Neural progenitor cell (in vitro differentiated cells): Measurements from ENCODE around the gene SH2D4B. TPM values are rescaled to one million over a fixed set of nuclear protein-coding genes. Genes with fewer than 3 reads are reported as not detected.

Experiments
- DNase-seq: peaks from one replicate; pipeline ENCODE4 v3.0.0-alpha.2; 2016; ENCODE audit warnings: low spot score
- H2AFZ ChIP-seq: fragments of 200-600 bp; sonication (generic); replicated peaks from 2 replicates; pipeline ENCODE4 v1.6.1; 2016; ENCODE audit warnings: antibody characterized with exemption
- H3F3A ChIP-seq: fragments of 200-600 bp; sonication (generic); 2 replicates; pipeline ENCODE4 v1.6.1; 2016; ENCODE audit warnings: antibody characterized with exemption, low read depth
- H3K27ac ChIP-seq: fragments of 200-600 bp; sonication (generic); 2 replicates; pipeline ENCODE4 v1.5.1; 2016; ENCODE audit warnings: mild to moderate bottlenecking
- H3K27me3 ChIP-seq: fragments of 200-600 bp; sonication (generic); 2 replicates; pipeline ENCODE4 v1.6.1; 2016; ENCODE audit warnings: mild to moderate bottlenecking, moderate library complexity
- H3K36me3 ChIP-seq: fragments of 200-600 bp; sonication (generic); 2 replicates; pipeline ENCODE4 v1.5.1; 2016
- H3K4me1 ChIP-seq: fragments of 200-600 bp; sonication (generic); 2 replicates; pipeline ENCODE4 v1.6.1; 2016; ENCODE audit warnings: mixed run types
- H3K4me2 ChIP-seq: fragments of 200-600 bp; sonication (generic); 2 replicates; pipeline ENCODE4 v1.6.1; 2016
- H3K4me3 ChIP-seq: fragments of 200-600 bp; sonication (generic); 2 replicates; pipeline ENCODE4 v1.5.1; 2016
- H3K79me2 ChIP-seq: fragments of 200-600 bp; sonication (generic); 2 replicates; pipeline ENCODE4 v1.6.1; 2016; ENCODE audit warnings: low read depth
- H3K9ac ChIP-seq: fragments of 200-600 bp; sonication (generic); 2 replicates; pipeline ENCODE4 v1.6.1; 2016
- H3K9me3 ChIP-seq: fragments of 200-600 bp; sonication (generic); 2 replicates; pipeline ENCODE4 v1.5.1; 2016; ENCODE audit warnings: low read depth
- H4K20me1 ChIP-seq: fragments of 200-600 bp; sonication (generic); 2 replicates; pipeline ENCODE4 v1.6.1; 2016; ENCODE audit warnings: low read depth
- H3K27ac Mint-ChIP-seq: 3 replicates; pipeline ENCODE4 v1.8.0; 2021; ENCODE audit warnings: mixed read lengths
- H3K27me3 Mint-ChIP-seq: 2 replicates; pipeline ENCODE4 v1.8.0; 2022; ENCODE audit warnings: low read depth, mild to moderate bottlenecking, inconsistent platforms, moderate library complexity, mixed read lengths; ENCODE audit not compliant: insufficient read depth
- H3K36me3 Mint-ChIP-seq: 3 replicates; pipeline ENCODE4 v1.8.0; 2021; ENCODE audit warnings: mixed read lengths
- H3K4me1 Mint-ChIP-seq: 3 replicates; pipeline ENCODE4 v1.8.0; 2021; ENCODE audit warnings: mixed read lengths
- H3K4me3 Mint-ChIP-seq: 3 replicates; pipeline ENCODE4 v1.8.0; 2021; ENCODE audit warnings: mild to moderate bottlenecking, moderate library complexity, mixed read lengths
- H3K9me3 Mint-ChIP-seq: 3 replicates; pipeline ENCODE4 v1.8.0; 2020; ENCODE audit warnings: mixed read lengths
- CTCF ChIP-seq: fragments of 200-600 bp; sonication (generic); IDR thresholded peaks from 2 replicates; pipeline ENCODE4 v1.5.1; 2017; ENCODE audit warnings: antibody characterized with exemption, mild to moderate bottlenecking
- EZH2 ChIP-seq: fragments of 200-600 bp; sonication (generic); IDR thresholded peaks from 2 replicates; pipeline ENCODE4 v1.6.1; 2017; ENCODE audit warnings: antibody characterized with exemption, mild to moderate bottlenecking, moderate library complexity
- EZH2phosphoT487 ChIP-seq: fragments of 200-600 bp; sonication (generic); IDR thresholded peaks from 2 replicates; pipeline ENCODE4 v1.6.1; 2017; ENCODE audit warnings: antibody characterized with exemption
- total RNA-seq: library from RNA; depleted of rRNA; stranded (reverse); fragments of >200 nt; gene quantifications from 2 replicates; pipeline ENCODE4 v1.2.3, GENCODE V29; 2015; ENCODE audit warnings: low replicate concordance

Gene SH2D4B
- total RNA-seq, 1 donor from 2014 or later, result 0.11 TPM

GRCh38 chr10:80659289-80659688 lies 121.6 kb downstream of the SH2D4B start:
- no peak overlapping the region for H3K4me2 ChIP-seq
- H4K20me1 ChIP-seq, result no peaks in the 10 kb centered on the region
- no peaks in the 10 kb centered on the region for H3K27me3 ChIP-seq
- H3K9me3 ChIP-seq, result no peaks in the 10 kb centered on the region
- peaks cover 1% of the 10 kb centered on the region for H3K9me3 Mint-ChIP-seq
- no peak overlapping the region for H2AFZ ChIP-seq
- TF ChIP-seq EZH2phosphoT487, result no peak
- TF ChIP-seq CTCF, result no peak
- TF ChIP-seq EZH2, result no peak
- no peak overlapping the region for H3K27ac Mint-ChIP-seq
- peaks cover 1% of the 10 kb centered on the region for H3K27me3 Mint-ChIP-seq
- peaks cover 17% of the 10 kb centered on the region for H3K4me1 Mint-ChIP-seq
- no peak overlapping the region for H3K4me3 Mint-ChIP-seq
- H3K36me3 Mint-ChIP-seq, result no peaks in the 10 kb centered on the region
- peaks cover 11% of the 10 kb centered on the region for H3K4me1 ChIP-seq
- no peaks in the 10 kb centered on the region for H3K79me2 ChIP-seq
- H3F3A ChIP-seq, result peaks cover 11% of the 10 kb centered on the region
- H3K27ac ChIP-seq, result no peak overlapping the region
- H3K9ac ChIP-seq, result no peak overlapping the region
- no peak overlapping the region for H3K4me3 ChIP-seq
- H3K36me3 ChIP-seq, result no peaks in the 10 kb centered on the region
- DNase-seq, result no peak

DNA sequence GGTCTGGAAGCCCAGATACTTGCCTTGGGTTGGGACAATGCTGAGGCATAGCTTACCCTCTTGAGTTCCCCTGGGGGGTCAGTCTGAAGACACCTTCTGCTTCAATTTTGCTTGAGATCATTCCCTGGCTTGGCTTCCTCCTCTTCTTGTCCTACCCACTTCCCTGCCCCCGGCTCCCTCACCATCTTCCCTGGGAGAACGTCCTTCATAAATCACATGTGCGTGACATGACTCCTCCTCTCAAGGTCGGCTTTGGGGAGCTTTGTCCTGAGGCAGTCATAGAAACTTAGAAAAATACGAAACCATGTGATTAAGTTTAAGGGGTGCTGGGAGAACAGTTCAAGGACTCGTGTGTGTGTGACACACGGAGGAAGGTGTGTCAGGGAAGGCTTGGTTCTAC lies 122.6 kb downstream of the SH2D4B start:
- Mint-ChIP-seq H3K4me1 (peaks cover 18% of the 10 kb centered on the region), H3K36me3 (no peaks in the 10 kb centered on the region), H3K9me3 (no peaks in the 10 kb centered on the region)

GRCh38 chr10:80660736-80661135 lies 123.0 kb downstream of the SH2D4B start:
- Histone ChIP-seq H3K79me2 (no peaks in the 10 kb centered on the region), H3K4me3 (no peak overlapping the region), H3K4me2 (no peak overlapping the region), H3K4me1 (peaks cover 11% of the 10 kb centered on the region), H3K27me3 (no peaks in the 10 kb centered on the region), H3K36me3 (no peaks in the 10 kb centered on the region), H3K9me3 (no peaks in the 10 kb centered on the region), H3K9ac (no peak overlapping the region), H3F3A (peaks cover 11% of the 10 kb centered on the region), H2AFZ (no peak overlapping the region), H4K20me1 (no peaks in the 10 kb centered on the region), H3K27ac (no peak overlapping the region)
- H3K9me3 Mint-ChIP-seq, result no peaks in the 10 kb centered on the region
- H3K27ac Mint-ChIP-seq, result no peak overlapping the region
- H3K27me3 Mint-ChIP-seq, result peaks cover 2% of the 10 kb centered on the region
- DNase-seq, result no peak
- no peak overlapping the region for H3K4me3 Mint-ChIP-seq
- TF ChIP-seq CTCF (no peak), EZH2 (no peak), EZH2phosphoT487 (no peak)
- H3K36me3 Mint-ChIP-seq, result no peaks in the 10 kb centered on the region
- peaks cover 18% of the 10 kb centered on the region for H3K4me1 Mint-ChIP-seq

More for the DNA sequence above, 122.6 kb downstream of the SH2D4B start:
- Histone ChIP-seq H3K79me2 (no peaks in the 10 kb centered on the region), H3K36me3 (no peaks in the 10 kb centered on the region), H3K27ac (no peak overlapping the region), H3K4me1 (peaks cover 11% of the 10 kb centered on the region), H3K4me3 (no peak overlapping the region), H2AFZ (no peak overlapping the region), H3K9me3 (no peaks in the 10 kb centered on the region), H4K20me1 (no peaks in the 10 kb centered on the region), H3K4me2 (no peak overlapping the region), H3F3A (peaks cover 11% of the 10 kb centered on the region), H3K27me3 (no peaks in the 10 kb centered on the region), H3K9ac (no peak overlapping the region)
- H3K27me3 Mint-ChIP-seq, result peaks cover 2% of the 10 kb centered on the region
- no peak for DNase-seq
- no peak overlapping the region for H3K27ac Mint-ChIP-seq
- no peak overlapping the region for H3K4me3 Mint-ChIP-seq
- no peak for TF ChIP-seq EZH2phosphoT487
- no peak for TF ChIP-seq EZH2
- TF ChIP-seq CTCF, result no peak
